ENCODE measurements around the gene MTMR4.
"Not testable (repeated sequence)": the region's sequence is repeated elsewhere in the genome, so short reads cannot be mapped to it uniquely, and the experiment has no call there.

The MTMR4 gene

GRCh38 chr17:58491510-58492045 is 22.9 kb downstream of the MTMR4 start:
- H3K4me1 ChIP-seq (ENCODE audit: control insufficient read depth, insufficient read depth, low read length) = no peaks in the 10 kb centered on the region
- no peak overlapping the region for H3K4me3 ChIP-seq (ENCODE audit: low read length)
- no peaks in the 10 kb centered on the region for H3K27me3 ChIP-seq (replicated peaks; ENCODE audit: control insufficient read depth, insufficient read depth, low read length)
- H3K36me3 ChIP-seq (ENCODE audit: control insufficient read depth, insufficient read depth, low read length, severe bottlenecking) = peaks cover 70% of the 10 kb centered on the region
- no peak for DNase-seq (ENCODE audit: low read depth)
- no peak overlapping the region for H3K9ac ChIP-seq (ENCODE audit: low read length)
- H3K9me3 ChIP-seq (ENCODE audit: control insufficient read depth, low read length) = no peaks in the 10 kb centered on the region

- no peak overlapping the region for H3K4me3 ChIP-seq (ENCODE audit: low read length)
- H3K36me3 ChIP-seq (ENCODE audit: control insufficient read depth, insufficient read depth, low read length, severe bottlenecking) = peaks cover 46% of the 10 kb centered on the region
- no peaks in the 10 kb centered on the region for H3K9me3 ChIP-seq (ENCODE audit: control insufficient read depth, low read length)
- H3K4me1 ChIP-seq (ENCODE audit: control insufficient read depth, insufficient read depth, low read length) = no peaks in the 10 kb centered on the region
- H3K27me3 ChIP-seq (replicated peaks; ENCODE audit: control insufficient read depth, insufficient read depth, low read length) = no peaks in the 10 kb centered on the region
- no peak overlapping the region for H3K9ac ChIP-seq (ENCODE audit: low read length)
- DNase-seq (ENCODE audit: low read depth) = no peak
Measured at GRCh38 chr17:58488428-58488890, 26.0 kb downstream of the MTMR4 start.

DNA sequence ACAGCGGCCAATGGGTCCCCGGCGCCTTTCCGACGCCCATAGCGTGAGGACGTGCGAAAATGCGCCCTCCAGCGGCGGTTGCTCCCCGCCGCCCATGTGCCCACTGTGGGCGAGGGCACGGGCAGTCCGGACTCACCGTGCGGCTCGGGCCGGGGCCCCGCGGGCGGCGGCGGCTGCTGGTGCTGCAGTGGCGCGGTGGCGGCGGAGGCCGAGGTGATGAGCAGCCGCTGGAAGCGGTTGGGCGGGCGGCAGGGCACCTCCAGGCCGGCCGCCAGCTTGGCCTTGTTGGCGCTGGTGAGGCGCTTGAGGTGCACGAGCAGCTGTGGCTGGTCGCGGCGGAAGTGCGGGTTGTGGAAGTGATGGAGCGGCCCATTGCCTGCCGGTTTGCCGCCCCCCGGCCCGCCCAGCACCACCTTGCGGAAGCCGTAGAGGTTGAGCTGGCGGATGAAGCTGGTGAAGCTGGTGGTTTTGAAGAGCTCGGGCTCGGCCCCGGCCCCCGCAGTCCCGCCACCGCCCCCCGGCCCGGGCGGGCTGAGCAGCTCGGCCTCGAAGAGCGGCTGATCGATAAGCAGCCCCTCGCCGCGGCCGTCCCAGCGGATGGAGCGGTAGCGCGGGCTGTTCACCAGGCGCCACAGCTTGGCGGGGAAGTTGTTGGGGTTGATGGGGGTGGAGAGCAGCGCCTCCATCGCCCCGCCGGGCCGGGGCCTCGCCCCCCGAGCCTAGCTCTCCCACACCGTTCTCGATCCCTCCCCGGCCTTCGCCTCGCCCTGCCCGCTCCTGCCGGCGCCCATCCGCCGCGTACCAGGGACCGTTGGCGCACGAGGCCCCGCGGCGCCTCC is 26.6 kb downstream of the MTMR4 start, which contains the start of gene HSF5:
Gene HSF5, minus strand, starts transcription at position 820 of the 839 bp plus-strand sequence. Its CDS starts 134 bp downstream, at position 686.
- Histone ChIP-seq H3K4me3 (ENCODE audit: low read length) (no peak within 1 kb of the TSS), H3K27me3 (replicated peaks; ENCODE audit: control insufficient read depth, insufficient read depth, low read length) (no peaks in the 10 kb centered on the region), H3K9me3 (ENCODE audit: control insufficient read depth, low read length) (no peaks in the 10 kb centered on the region), H3K4me1 (ENCODE audit: control insufficient read depth, insufficient read depth, low read length) (no peaks in the 10 kb centered on the region), H3K36me3 (ENCODE audit: control insufficient read depth, insufficient read depth, low read length, severe bottlenecking) (peaks cover 39% of the 10 kb centered on the region), H3K9ac (ENCODE audit: low read length) (no peak within 1 kb of the TSS)
- DNase-seq (ENCODE audit: low read depth) = no peak

DNA sequence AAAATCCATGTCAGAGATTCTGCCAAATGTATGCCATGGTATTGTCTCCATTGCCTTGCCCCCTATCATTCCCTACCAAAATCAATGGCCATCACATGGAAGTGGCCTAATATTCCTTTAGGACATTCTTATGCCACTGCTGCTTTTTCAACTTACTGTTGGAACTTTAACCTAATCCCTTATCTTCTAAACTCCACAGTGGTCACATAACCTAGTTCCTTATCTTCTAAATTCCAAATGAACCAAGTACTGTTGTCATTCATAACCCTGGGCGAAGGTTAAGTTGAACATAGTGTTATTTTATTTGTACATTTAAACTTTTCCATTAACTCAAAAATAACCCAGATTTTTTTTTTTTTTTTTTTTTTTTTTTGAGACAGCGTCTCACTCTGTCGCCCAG is 29.8 kb downstream of the MTMR4 start:
- Histone ChIP-seq H3K4me1 (ENCODE audit: control insufficient read depth, insufficient read depth, low read length) (no peaks in the 10 kb centered on the region), H3K4me3 (ENCODE audit: low read length) (no peak overlapping the region), H3K9ac (ENCODE audit: low read length) (no peak overlapping the region), H3K9me3 (ENCODE audit: control insufficient read depth, low read length) (no peaks in the 10 kb centered on the region), H3K36me3 (ENCODE audit: control insufficient read depth, insufficient read depth, low read length, severe bottlenecking) (peaks cover 8% of the 10 kb centered on the region), H3K27me3 (replicated peaks; ENCODE audit: control insufficient read depth, insufficient read depth, low read length) (no peaks in the 10 kb centered on the region)
- DNase-seq (ENCODE audit: low read depth) = no peak

GRCh38 chr17:58481798-58482197 is 32.6 kb downstream of the MTMR4 start:
- H3K9me3 ChIP-seq (ENCODE audit: control insufficient read depth, low read length); H3K9ac ChIP-seq (ENCODE audit: low read length); H3K4me1 ChIP-seq (ENCODE audit: control insufficient read depth, insufficient read depth, low read length); DNase-seq (ENCODE audit: low read depth); H3K27me3 ChIP-seq (replicated peaks; ENCODE audit: control insufficient read depth, insufficient read depth, low read length); H3K4me3 ChIP-seq (ENCODE audit: low read length); H3K36me3 ChIP-seq (ENCODE audit: control insufficient read depth, insufficient read depth, low read length, severe bottlenecking): not testable (repeated sequence)

DNA sequence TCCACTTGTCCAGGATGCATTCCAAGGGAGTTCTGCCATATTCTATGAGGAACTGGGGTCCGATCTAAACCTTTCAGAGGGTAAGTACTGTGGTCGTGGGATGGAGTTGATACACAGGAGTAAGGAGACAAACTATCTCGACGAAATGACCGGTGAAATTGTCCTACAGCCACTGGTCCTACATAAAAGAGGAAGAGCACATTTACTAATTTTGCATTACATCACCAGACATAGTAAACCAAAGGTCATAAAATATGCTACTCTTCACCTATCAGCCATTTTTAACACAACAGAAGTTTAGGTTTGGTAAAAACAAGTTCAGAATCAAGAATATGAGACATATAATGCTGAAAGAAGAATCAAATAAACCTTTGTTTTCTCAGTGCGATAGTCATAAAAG is 34.3 kb downstream of the MTMR4 start:
- no peaks in the 10 kb centered on the region for H3K9me3 ChIP-seq (ENCODE audit: control insufficient read depth, low read length)
- no peaks in the 10 kb centered on the region for H3K4me1 ChIP-seq (ENCODE audit: control insufficient read depth, insufficient read depth, low read length)
- H3K4me3 ChIP-seq (ENCODE audit: low read length) = no peak overlapping the region
- no peaks in the 10 kb centered on the region for H3K36me3 ChIP-seq (ENCODE audit: control insufficient read depth, insufficient read depth, low read length, severe bottlenecking)
- H3K9ac ChIP-seq (ENCODE audit: low read length) = no peak overlapping the region
- no peak for DNase-seq (ENCODE audit: low read depth)
- no peaks in the 10 kb centered on the region for H3K27me3 ChIP-seq (replicated peaks; ENCODE audit: control insufficient read depth, insufficient read depth, low read length)

DNA sequence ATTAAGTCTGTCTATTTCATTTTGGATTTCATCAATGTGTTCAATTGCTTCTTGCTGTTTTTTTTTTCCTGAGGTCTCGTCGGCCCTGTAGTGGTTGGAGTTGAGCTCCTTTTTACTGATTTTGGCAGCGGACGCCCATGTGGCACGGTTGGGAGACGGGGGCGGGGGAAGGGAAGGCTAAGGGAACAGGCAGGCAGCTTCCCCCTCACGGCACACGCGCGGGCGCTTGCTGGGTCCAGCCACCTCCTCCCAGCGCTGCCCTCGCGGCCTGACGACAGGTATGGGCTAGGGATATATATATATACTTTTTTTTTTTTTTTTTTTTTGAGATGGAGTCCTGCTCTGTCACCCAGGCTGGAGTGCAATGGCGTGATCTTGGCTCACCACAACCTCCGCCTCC is 37.6 kb downstream of the MTMR4 start:
- Histone ChIP-seq H3K4me1 (ENCODE audit: control insufficient read depth, insufficient read depth, low read length) (no peaks in the 10 kb centered on the region), H3K27me3 (replicated peaks; ENCODE audit: control insufficient read depth, insufficient read depth, low read length) (no peaks in the 10 kb centered on the region), H3K4me3 (ENCODE audit: low read length) (no peak overlapping the region), H3K9me3 (ENCODE audit: control insufficient read depth, low read length) (no peaks in the 10 kb centered on the region), H3K9ac (ENCODE audit: low read length) (no peak overlapping the region), H3K36me3 (ENCODE audit: control insufficient read depth, insufficient read depth, low read length, severe bottlenecking) (no peaks in the 10 kb centered on the region)
- no peak for DNase-seq (ENCODE audit: low read depth)

GRCh38 chr17:58475985-58476384 is 38.5 kb downstream of the MTMR4 start:
- H3K36me3 ChIP-seq (ENCODE audit: control insufficient read depth, insufficient read depth, low read length, severe bottlenecking) = no peaks in the 10 kb centered on the region
- no peaks in the 10 kb centered on the region for H3K27me3 ChIP-seq (replicated peaks; ENCODE audit: control insufficient read depth, insufficient read depth, low read length)
- no peak overlapping the region for H3K9ac ChIP-seq (ENCODE audit: low read length)
- H3K9me3 ChIP-seq (ENCODE audit: control insufficient read depth, low read length) = no peaks in the 10 kb centered on the region
- H3K4me3 ChIP-seq (ENCODE audit: low read length) = no peak overlapping the region
- no peak for DNase-seq (ENCODE audit: low read depth)
- H3K4me1 ChIP-seq (ENCODE audit: control insufficient read depth, insufficient read depth, low read length) = no peaks in the 10 kb centered on the region

DNA sequence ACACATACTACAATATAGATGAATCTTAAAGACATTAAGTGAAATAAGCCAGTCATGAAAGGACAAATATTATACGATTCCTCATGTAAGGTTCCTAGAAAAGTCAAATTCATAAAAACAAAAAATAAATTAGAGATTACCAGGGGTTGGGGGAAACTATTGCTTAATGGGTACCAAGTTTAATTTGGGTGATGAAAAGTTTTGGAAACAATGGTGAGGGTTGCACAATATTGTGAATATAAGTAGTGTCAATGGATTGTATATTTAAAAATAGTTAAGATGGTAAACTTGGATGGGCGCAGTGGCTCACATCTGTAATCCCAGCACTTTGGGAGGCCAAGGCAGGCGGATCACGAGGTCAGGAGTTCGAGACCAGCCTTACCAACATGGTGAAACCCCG is 44.1 kb downstream of the MTMR4 start:
- Histone ChIP-seq H3K36me3 (ENCODE audit: control insufficient read depth, insufficient read depth, low read length, severe bottlenecking) (no peaks in the 10 kb centered on the region), H3K27me3 (replicated peaks; ENCODE audit: control insufficient read depth, insufficient read depth, low read length) (no peaks in the 10 kb centered on the region), H3K9ac (ENCODE audit: low read length) (no peak overlapping the region), H3K4me1 (ENCODE audit: control insufficient read depth, insufficient read depth, low read length) (no peaks in the 10 kb centered on the region), H3K4me3 (ENCODE audit: low read length) (no peak overlapping the region), H3K9me3 (ENCODE audit: control insufficient read depth, low read length) (no peaks in the 10 kb centered on the region)
- DNase-seq (ENCODE audit: low read depth) = no peak

DNA sequence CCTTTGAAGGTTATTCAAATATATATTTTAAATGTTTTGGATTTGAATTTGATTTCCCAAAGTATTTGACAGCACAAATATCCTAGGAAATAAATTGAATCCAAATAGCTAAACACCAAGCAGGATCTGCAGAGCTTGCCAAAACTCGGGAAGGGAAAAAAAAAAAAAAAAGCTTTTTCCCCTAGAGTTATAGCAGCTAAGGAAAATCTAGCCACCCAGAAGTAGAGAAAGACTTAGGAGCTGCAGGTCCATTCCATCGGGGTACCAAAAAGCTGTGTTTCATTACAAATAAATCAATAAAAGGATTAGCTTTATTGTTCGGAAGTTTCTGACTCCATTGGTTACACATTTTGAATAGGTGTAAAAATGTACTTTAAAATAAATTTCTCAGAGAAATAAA is 45.5 kb downstream of the MTMR4 start:
- H3K4me3 ChIP-seq (ENCODE audit: low read length) = no peak overlapping the region
- no peaks in the 10 kb centered on the region for H3K36me3 ChIP-seq (ENCODE audit: control insufficient read depth, insufficient read depth, low read length, severe bottlenecking)
- no peaks in the 10 kb centered on the region for H3K4me1 ChIP-seq (ENCODE audit: control insufficient read depth, insufficient read depth, low read length)
- no peaks in the 10 kb centered on the region for H3K9me3 ChIP-seq (ENCODE audit: control insufficient read depth, low read length)
- no peaks in the 10 kb centered on the region for H3K27me3 ChIP-seq (replicated peaks; ENCODE audit: control insufficient read depth, insufficient read depth, low read length)
- no peak for DNase-seq (ENCODE audit: low read depth)
- no peak overlapping the region for H3K9ac ChIP-seq (ENCODE audit: low read length)

DNA sequence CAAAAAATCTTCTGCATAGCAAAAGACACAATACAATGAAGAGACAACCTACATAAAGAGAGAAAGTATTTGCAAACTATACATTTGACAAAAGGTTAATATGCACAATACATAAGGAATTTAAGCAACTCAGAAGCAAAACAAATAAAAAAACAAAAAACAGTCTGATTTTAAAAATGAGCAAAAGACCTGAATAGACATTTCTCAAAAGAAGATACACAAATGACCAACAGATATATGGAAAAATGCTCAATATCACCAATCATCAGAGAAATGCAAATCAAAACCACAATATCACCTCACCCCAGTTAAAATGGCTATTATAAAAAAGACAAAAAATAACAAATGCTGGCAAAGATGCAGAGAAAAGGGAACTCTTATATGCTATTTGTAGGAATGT is 58.9 kb downstream of the MTMR4 start:
- Histone ChIP-seq H3K9me3 (ENCODE audit: control insufficient read depth, low read length) (no peaks in the 10 kb centered on the region), H3K9ac (ENCODE audit: low read length) (no peak overlapping the region), H3K4me1 (ENCODE audit: control insufficient read depth, insufficient read depth, low read length) (no peaks in the 10 kb centered on the region), H3K27me3 (replicated peaks; ENCODE audit: control insufficient read depth, insufficient read depth, low read length) (no peaks in the 10 kb centered on the region), H3K4me3 (ENCODE audit: low read length) (no peak overlapping the region), H3K36me3 (ENCODE audit: control insufficient read depth, insufficient read depth, low read length, severe bottlenecking) (no peaks in the 10 kb centered on the region)
- no peak for DNase-seq (ENCODE audit: low read depth)

Measured in adipocyte (in vitro differentiated cells).